ENCODE results near the gene GOSR1. TPM values are rescaled to one million over a fixed set of nuclear protein-coding genes. Genes with fewer than 3 reads are reported as not detected.
"Not testable (repeated sequence)": the region's sequence is repeated elsewhere in the genome, so short reads cannot be mapped to it uniquely, and the experiment has no call there.

GOSR1 gene
- total RNA-seq, 2 experiments from 2014 or later, result 43.5 to 53.0 TPM

GRCh38 chr17:30524847-30525246 lies 47.6 kb downstream of the GOSR1 start:
- DNase-seq, result no peak
- ChIA-PET POLR2A (no interaction called here), CTCF (interaction anchor here (1.1 kb wide), 1 partner anchor 9 kb away, joined by 3 read pairs; no protein-coding TSS in a partner anchor)
- no peak for ATAC-seq
- intact Hi-C loops (cut with DNase I, micrococcal nuclease), result loop anchor here in 1 of 2 experiments (5.0 kb wide), 1 partner anchor 48 kb away; the partner anchor contains the start of gene GOSR1
- H3K36me3 Mint-ChIP-seq (ENCODE audit: low read depth), result peaks cover 32% of the 10 kb centered on the region
- H3K9me3 Mint-ChIP-seq (ENCODE audit: low read depth), result no peaks in the 10 kb centered on the region
- no peak overlapping the region for H3K4me3 Mint-ChIP-seq
- peak overlapping the region; percentile 32 for H3K27ac Mint-ChIP-seq
- peaks cover 15% of the 10 kb centered on the region for H3K4me1 Mint-ChIP-seq
- no peaks in the 10 kb centered on the region for H3K27me3 Mint-ChIP-seq

- Mint-ChIP-seq H3K27me3 (no peaks in the 10 kb centered on the region), H3K9me3 (ENCODE audit: low read depth) (no peaks in the 10 kb centered on the region), H3K4me3 (no peak overlapping the region), H3K27ac (no peak overlapping the region), H3K36me3 (ENCODE audit: low read depth) (peaks cover 23% of the 10 kb centered on the region), H3K4me1 (peaks cover 4% of the 10 kb centered on the region)
- ChIA-PET CTCF (no interaction called here), POLR2A (no interaction called here)
- intact Hi-C loops (cut with DNase I, micrococcal nuclease), result no loop called here
- DNase-seq (no peak), ATAC-seq (no peak)
Measured at GRCh38 chr17:30526401-30526800, 49.2 kb downstream of the GOSR1 start.

GRCh38 chr17:30528701-30529100 lies 51.5 kb downstream of the GOSR1 start:
- ATAC-seq; H3K4me1 Mint-ChIP-seq; DNase-seq; POLR2A ChIA-PET; H3K27ac Mint-ChIP-seq; H3K36me3 Mint-ChIP-seq (ENCODE audit: low read depth); H3K4me3 Mint-ChIP-seq; H3K9me3 Mint-ChIP-seq (ENCODE audit: low read depth); intact Hi-C loops (cut with DNase I, micrococcal nuclease); H3K27me3 Mint-ChIP-seq: not testable (repeated sequence)
- CTCF ChIA-PET, result interaction anchor here (1.3 to 1.9 kb wide), 2 partner anchors 8 to 52 kb away, joined by 4 to 5 read pairs; partner anchors contain the start of gene GOSR1

- POLR2A ChIA-PET, result no interaction called here
- H3K36me3 Mint-ChIP-seq (ENCODE audit: low read depth), result no peaks in the 10 kb centered on the region
- H3K9me3 Mint-ChIP-seq (ENCODE audit: low read depth), result no peaks in the 10 kb centered on the region
- no peak overlapping the region for H3K27ac Mint-ChIP-seq
- DNase-seq (no peak), ATAC-seq (no peak)
- H3K4me1 Mint-ChIP-seq, result no peaks in the 10 kb centered on the region
- CTCF ChIA-PET, result interaction anchor here (0.8 to 1.9 kb wide), 2 partner anchors 10 to 677 kb away, joined by 3 to 4 read pairs; no protein-coding TSS in a partner anchor
- intact Hi-C loops (cut with DNase I, micrococcal nuclease), result no loop called here
- no peaks in the 10 kb centered on the region for H3K27me3 Mint-ChIP-seq
- H3K4me3 Mint-ChIP-seq, result no peak overlapping the region
Measured at GRCh38 chr17:30530346-30531025, 53.3 kb downstream of the GOSR1 start.

- no peak overlapping the region for H3K4me3 Mint-ChIP-seq
- H3K36me3 Mint-ChIP-seq (ENCODE audit: low read depth), result no peaks in the 10 kb centered on the region
- ATAC-seq (no peak), DNase-seq (no peak)
- intact Hi-C loops (cut with DNase I, micrococcal nuclease), result no loop called here
- ChIA-PET CTCF (no interaction called here), POLR2A (no interaction called here)
- no peaks in the 10 kb centered on the region for H3K27me3 Mint-ChIP-seq
- no peaks in the 10 kb centered on the region for H3K4me1 Mint-ChIP-seq
- H3K27ac Mint-ChIP-seq, result no peak overlapping the region
- H3K9me3 Mint-ChIP-seq (ENCODE audit: low read depth), result no peaks in the 10 kb centered on the region
Measured at GRCh38 chr17:30532871-30533270, 55.7 kb downstream of the GOSR1 start.

- no peak overlapping the region for H3K27ac Mint-ChIP-seq
- no peaks in the 10 kb centered on the region for H3K27me3 Mint-ChIP-seq
- H3K4me3 Mint-ChIP-seq, result no peak overlapping the region
- intact Hi-C loops (cut with DNase I, micrococcal nuclease), result no loop called here
- ChIA-PET CTCF (interaction anchor here (0.6 to 0.9 kb wide), 2 partner anchors 9 to 372 kb away, joined by 3 to 4 read pairs; no protein-coding TSS in a partner anchor), POLR2A (interaction anchor here (0.6 kb wide), 1 partner anchor 15 kb away, joined by 3 read pairs; no protein-coding TSS in a partner anchor)
- DNase-seq, result no peak
- no peak for ATAC-seq
- peaks cover 1% of the 10 kb centered on the region for H3K36me3 Mint-ChIP-seq (ENCODE audit: low read depth)
- H3K9me3 Mint-ChIP-seq (ENCODE audit: low read depth), result no peaks in the 10 kb centered on the region
- no peaks in the 10 kb centered on the region for H3K4me1 Mint-ChIP-seq
Measured at GRCh38 chr17:30534298-30534697, 57.1 kb downstream of the GOSR1 start.

- DNase-seq (no peak), ATAC-seq (no peak)
- no peak overlapping the region for H3K4me3 Mint-ChIP-seq
- H3K27me3 Mint-ChIP-seq, result no peaks in the 10 kb centered on the region
- POLR2A ChIA-PET, result no interaction called here
- no peak overlapping the region for H3K27ac Mint-ChIP-seq
- peaks cover 1% of the 10 kb centered on the region for H3K36me3 Mint-ChIP-seq (ENCODE audit: low read depth)
- no peaks in the 10 kb centered on the region for H3K9me3 Mint-ChIP-seq (ENCODE audit: low read depth)
- CTCF ChIA-PET, result no interaction called here
- no peaks in the 10 kb centered on the region for H3K4me1 Mint-ChIP-seq
- intact Hi-C loops (cut with DNase I, micrococcal nuclease), result no loop called here
Measured at GRCh38 chr17:30534938-30535921, 58.0 kb downstream of the GOSR1 start.

- CTCF ChIA-PET; H3K27me3 Mint-ChIP-seq; POLR2A ChIA-PET; DNase-seq; H3K4me1 Mint-ChIP-seq; intact Hi-C loops (cut with DNase I, micrococcal nuclease); ATAC-seq; H3K27ac Mint-ChIP-seq; H3K36me3 Mint-ChIP-seq (ENCODE audit: low read depth); H3K9me3 Mint-ChIP-seq (ENCODE audit: low read depth); H3K4me3 Mint-ChIP-seq: not testable (repeated sequence)
Measured at GRCh38 chr17:30536846-30537245, 59.6 kb downstream of the GOSR1 start.

GRCh38 chr17:30537667-30538066 lies 60.5 kb downstream of the GOSR1 start:
- DNase-seq; ATAC-seq; H3K4me1 Mint-ChIP-seq; H3K27ac Mint-ChIP-seq; H3K4me3 Mint-ChIP-seq; H3K36me3 Mint-ChIP-seq (ENCODE audit: low read depth); H3K27me3 Mint-ChIP-seq; POLR2A ChIA-PET; H3K9me3 Mint-ChIP-seq (ENCODE audit: low read depth); intact Hi-C loops (cut with DNase I, micrococcal nuclease); CTCF ChIA-PET: not testable (repeated sequence)

GRCh38 chr17:30541802-30542201 lies 64.6 kb downstream of the GOSR1 start:
- Mint-ChIP-seq H3K4me3 (no peak overlapping the region), H3K27me3 (no peaks in the 10 kb centered on the region), H3K27ac (no peak overlapping the region), H3K9me3 (ENCODE audit: low read depth) (no peaks in the 10 kb centered on the region), H3K36me3 (ENCODE audit: low read depth) (peaks cover 1% of the 10 kb centered on the region), H3K4me1 (no peaks in the 10 kb centered on the region)
- POLR2A ChIA-PET, result interaction anchor here (0.8 kb wide), 1 partner anchor 16 kb away, joined by 6 read pairs; no protein-coding TSS in a partner anchor
- CTCF ChIA-PET, result interaction anchor here (0.5 to 0.7 kb wide), 2 partner anchors 137 to 1425 kb away, joined by 3 read pairs; no protein-coding TSS in a partner anchor
- intact Hi-C loops (cut with DNase I, micrococcal nuclease), result no loop called here
- DNase-seq (no peak), ATAC-seq (no peak)

GRCh38 chr17:30543456-30543855 lies 66.2 kb downstream of the GOSR1 start:
- H3K27me3 Mint-ChIP-seq, result no peaks in the 10 kb centered on the region
- intact Hi-C loops (cut with DNase I, micrococcal nuclease), result no loop called here
- ChIA-PET POLR2A (no interaction called here), CTCF (interaction anchor here (0.8 kb wide), 1 partner anchor 9 kb away, joined by 3 read pairs; no protein-coding TSS in a partner anchor)
- H3K9me3 Mint-ChIP-seq (ENCODE audit: low read depth), result no peaks in the 10 kb centered on the region
- no peak overlapping the region for H3K27ac Mint-ChIP-seq
- H3K4me1 Mint-ChIP-seq, result no peaks in the 10 kb centered on the region
- no peaks in the 10 kb centered on the region for H3K36me3 Mint-ChIP-seq (ENCODE audit: low read depth)
- ATAC-seq (no peak), DNase-seq (no peak)
- no peak overlapping the region for H3K4me3 Mint-ChIP-seq
